ENCODE results near the gene MBNL1. TPM values are rescaled to one million over a fixed set of nuclear protein-coding genes. Genes with fewer than 3 reads are reported as not detected.

MBNL1 gene
- total RNA-seq, 1 donor from 2014 or later, result 69.4 TPM

GRCh38 chr3:152384412-152384811 lies 115.7 kb downstream of the MBNL1 start:
- Mint-ChIP-seq H3K27ac (no peak overlapping the region), H3K4me1 (ENCODE audit: unreplicated experiment) (peaks cover 25% of the 10 kb centered on the region), H3K36me3 (peaks cover 3% of the 10 kb centered on the region), H3K27me3 (no peaks in the 10 kb centered on the region), H3K9me3 (no peaks in the 10 kb centered on the region), H3K4me3 (no peak overlapping the region)
- DNase-seq (ENCODE audit: extremely low spot score, unreplicated experiment), result no peak
- TF ChIP-seq, protein P1, sequence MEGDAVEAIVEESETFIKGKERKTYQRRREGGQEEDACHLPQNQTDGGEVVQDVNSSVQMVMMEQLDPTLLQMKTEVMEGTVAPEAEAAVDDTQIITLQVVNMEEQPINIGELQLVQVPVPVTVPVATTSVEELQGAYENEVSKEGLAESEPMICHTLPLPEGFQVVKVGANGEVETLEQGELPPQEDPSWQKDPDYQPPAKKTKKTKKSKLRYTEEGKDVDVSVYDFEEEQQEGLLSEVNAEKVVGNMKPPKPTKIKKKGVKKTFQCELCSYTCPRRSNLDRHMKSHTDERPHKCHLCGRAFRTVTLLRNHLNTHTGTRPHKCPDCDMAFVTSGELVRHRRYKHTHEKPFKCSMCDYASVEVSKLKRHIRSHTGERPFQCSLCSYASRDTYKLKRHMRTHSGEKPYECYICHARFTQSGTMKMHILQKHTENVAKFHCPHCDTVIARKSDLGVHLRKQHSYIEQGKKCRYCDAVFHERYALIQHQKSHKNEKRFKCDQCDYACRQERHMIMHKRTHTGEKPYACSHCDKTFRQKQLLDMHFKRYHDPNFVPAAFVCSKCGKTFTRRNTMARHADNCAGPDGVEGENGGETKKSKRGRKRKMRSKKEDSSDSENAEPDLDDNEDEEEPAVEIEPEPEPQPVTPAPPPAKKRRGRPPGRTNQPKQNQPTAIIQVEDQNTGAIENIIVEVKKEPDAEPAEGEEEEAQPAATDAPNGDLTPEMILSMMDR (conservative IDR thresholded peaks at IDR 0.05), result no peak

DNA sequence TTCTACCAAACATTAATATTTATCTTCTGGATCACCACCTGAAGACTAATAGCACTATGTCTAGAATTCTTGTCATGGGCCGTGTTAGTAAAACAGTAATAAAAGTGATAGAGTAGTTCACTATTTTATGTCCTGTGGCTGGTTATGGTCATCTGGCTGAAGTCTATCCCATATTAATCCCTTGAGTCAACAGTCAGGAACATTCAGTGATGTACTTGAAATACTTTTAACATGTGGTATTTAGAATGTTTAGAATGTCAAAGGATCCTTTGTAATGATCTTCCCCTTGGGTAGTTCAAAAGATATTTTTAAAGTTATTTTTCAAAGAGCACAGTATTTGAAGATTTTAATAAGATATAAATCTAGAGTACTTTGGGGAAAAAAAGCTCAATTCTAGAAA lies 117.0 kb downstream of the MBNL1 start:
- Mint-ChIP-seq H3K36me3 (peaks cover 3% of the 10 kb centered on the region), H3K9me3 (no peaks in the 10 kb centered on the region), H3K27ac (no peak overlapping the region), H3K27me3 (no peaks in the 10 kb centered on the region), H3K4me1 (ENCODE audit: unreplicated experiment) (peaks cover 26% of the 10 kb centered on the region), H3K4me3 (no peak overlapping the region)
- no peak for DNase-seq (ENCODE audit: extremely low spot score, unreplicated experiment)
- TF ChIP-seq, protein P1 (conservative IDR thresholded peaks at IDR 0.05), result no peak

DNA sequence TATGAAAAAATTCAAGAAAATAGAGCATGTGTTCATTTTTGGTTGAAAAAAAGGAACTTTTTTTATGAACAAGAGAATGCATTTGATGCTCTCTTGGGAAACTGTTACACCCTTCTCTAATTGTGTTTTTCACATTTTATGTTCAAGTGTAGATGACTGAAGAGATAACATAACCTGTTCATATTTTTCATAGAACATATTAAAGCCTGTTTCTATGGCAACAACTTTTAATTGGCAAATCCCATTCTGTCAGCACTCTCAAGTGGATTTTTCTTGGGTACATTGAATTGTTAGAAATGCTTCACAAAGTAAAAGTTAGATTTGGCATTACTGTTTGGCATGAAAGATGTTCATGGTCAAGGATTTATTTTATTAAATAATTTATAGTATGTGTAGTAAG lies 117.5 kb downstream of the MBNL1 start:
- peaks cover 30% of the 10 kb centered on the region for H3K4me1 Mint-ChIP-seq (ENCODE audit: unreplicated experiment)
- no peaks in the 10 kb centered on the region for H3K9me3 Mint-ChIP-seq
- no peaks in the 10 kb centered on the region for H3K27me3 Mint-ChIP-seq
- no peak for DNase-seq (ENCODE audit: extremely low spot score, unreplicated experiment)
- H3K27ac Mint-ChIP-seq, result no peak overlapping the region
- H3K4me3 Mint-ChIP-seq, result no peak overlapping the region
- TF ChIP-seq, protein P1 (conservative IDR thresholded peaks at IDR 0.05), result no peak
- H3K36me3 Mint-ChIP-seq, result peaks cover 3% of the 10 kb centered on the region

- H3K9me3 Mint-ChIP-seq, result no peaks in the 10 kb centered on the region
- peaks cover 3% of the 10 kb centered on the region for H3K36me3 Mint-ChIP-seq
- H3K4me1 Mint-ChIP-seq (ENCODE audit: unreplicated experiment), result peaks cover 36% of the 10 kb centered on the region
- DNase-seq (ENCODE audit: extremely low spot score, unreplicated experiment), result no peak
- TF ChIP-seq, protein P1 (conservative IDR thresholded peaks at IDR 0.05), result no peak
- no peak overlapping the region for H3K27ac Mint-ChIP-seq
- no peak overlapping the region for H3K4me3 Mint-ChIP-seq
- H3K27me3 Mint-ChIP-seq, result no peaks in the 10 kb centered on the region
Observed at GRCh38 chr3:152388631-152389030, 119.9 kb downstream of the MBNL1 start.

- no peak overlapping the region for H3K4me3 Mint-ChIP-seq
- DNase-seq (ENCODE audit: extremely low spot score, unreplicated experiment), result no peak
- H3K9me3 Mint-ChIP-seq, result no peaks in the 10 kb centered on the region
- peaks cover 36% of the 10 kb centered on the region for H3K4me1 Mint-ChIP-seq (ENCODE audit: unreplicated experiment)
- no peaks in the 10 kb centered on the region for H3K27me3 Mint-ChIP-seq
- TF ChIP-seq, protein P1 (conservative IDR thresholded peaks at IDR 0.05), result no peak
- no peak overlapping the region for H3K27ac Mint-ChIP-seq
- H3K36me3 Mint-ChIP-seq, result peaks cover 3% of the 10 kb centered on the region
Observed at GRCh38 chr3:152389316-152389934, 120.7 kb downstream of the MBNL1 start.

All from type B pancreatic cell (in vitro differentiated cells).